SKM-1 treated with dmso at 0.1 percent for 144 hours (cell line): Measurements from ENCODE around the gene SHC4.
"Not testable (repeated sequence)": the region's sequence is repeated elsewhere in the genome, so short reads cannot be mapped to it uniquely, and the experiment has no call there.

Source experiments
- DNase-seq: peaks from one replicate; lab custom pipeline; 2025; ENCODE audit not compliant: unreplicated experiment; lab: John Stamatoyannopoulos, UW

SHC4 gene

DNA sequence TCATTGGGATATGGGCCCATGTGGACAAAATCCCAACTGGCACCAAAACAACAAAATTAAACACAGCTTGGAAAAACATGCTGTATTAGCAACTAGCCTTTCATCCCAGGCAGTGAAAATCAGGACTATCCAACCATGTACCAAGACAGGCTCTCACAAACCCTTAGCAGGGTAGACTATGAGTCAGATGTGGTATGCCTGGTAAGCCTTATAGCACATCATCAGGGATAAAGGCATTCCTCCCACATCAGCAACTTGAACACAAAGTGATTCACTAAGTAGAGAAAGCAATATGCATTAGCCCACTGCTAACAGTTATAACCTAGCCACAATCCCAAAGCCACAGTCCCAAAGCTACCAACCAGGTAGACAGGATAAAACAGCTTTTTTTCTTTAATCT is 160.9 kb downstream of the SHC4 start:
- no peak for DNase-seq

DNA sequence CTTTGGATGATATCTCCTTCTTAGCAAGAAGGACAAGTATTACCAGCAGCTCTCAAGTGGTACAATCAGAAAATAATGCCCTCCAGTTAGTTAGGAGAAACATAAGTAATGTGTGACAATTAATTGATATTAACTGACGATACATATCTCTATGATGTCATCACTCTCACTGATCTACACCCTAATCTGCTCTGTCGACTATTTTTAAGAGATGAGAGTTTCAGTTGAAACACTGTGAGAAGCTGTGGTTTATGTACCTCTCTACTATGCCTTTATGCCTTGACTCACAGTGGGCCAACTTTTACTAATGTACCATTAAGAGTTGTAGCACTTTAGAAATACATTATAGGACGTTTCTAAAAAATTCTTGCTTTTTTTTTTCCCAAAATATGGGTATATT is 161.5 kb downstream of the SHC4 start:
- no peak for DNase-seq

GRCh38 chr15:48800811-48801455 is 162.8 kb downstream of the SHC4 start:
- DNase-seq, result no peak

DNA sequence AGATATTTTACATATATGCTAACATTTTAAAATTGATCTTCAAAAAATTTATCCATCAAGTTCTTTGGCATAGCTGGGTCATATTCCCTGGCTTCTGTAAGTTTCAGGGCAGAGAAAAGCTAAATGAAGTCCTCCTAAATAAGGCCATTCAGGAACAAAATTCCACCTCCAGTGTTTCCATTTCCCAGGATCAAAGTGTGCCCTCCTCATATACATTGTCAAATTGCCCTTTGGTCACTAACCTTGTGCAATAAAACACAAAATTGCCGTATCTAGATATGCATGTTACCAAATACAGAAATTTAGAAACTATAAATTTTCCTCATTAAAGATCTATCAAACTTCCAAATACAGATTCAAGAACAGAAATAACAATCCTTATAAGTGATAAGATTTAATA is 163.5 kb downstream of the SHC4 start:
- no peak for DNase-seq

- DNase-seq, result no peak
These were observed 165.4 kb downstream of the SHC4 start for GRCh38 chr15:48798319-48798718.

DNA sequence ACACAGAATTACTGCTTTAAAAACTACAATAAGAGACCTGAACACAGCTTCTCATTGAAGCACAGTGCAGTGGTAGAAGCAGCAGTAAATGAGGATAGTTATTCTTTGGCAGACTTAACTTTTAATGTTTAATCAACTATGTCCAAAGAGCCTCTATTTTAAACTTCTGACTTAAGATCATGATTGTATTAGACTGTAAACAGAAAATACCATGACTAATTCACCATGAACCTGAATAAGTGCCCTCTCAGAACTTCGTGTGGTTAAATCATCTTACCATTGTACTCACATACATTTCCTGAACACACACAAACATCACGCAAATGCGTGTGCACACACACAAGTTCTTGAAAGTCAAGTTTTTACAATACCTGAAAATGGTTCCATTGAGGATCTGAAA is 166.8 kb downstream of the SHC4 start:
- no peak for DNase-seq

DNA sequence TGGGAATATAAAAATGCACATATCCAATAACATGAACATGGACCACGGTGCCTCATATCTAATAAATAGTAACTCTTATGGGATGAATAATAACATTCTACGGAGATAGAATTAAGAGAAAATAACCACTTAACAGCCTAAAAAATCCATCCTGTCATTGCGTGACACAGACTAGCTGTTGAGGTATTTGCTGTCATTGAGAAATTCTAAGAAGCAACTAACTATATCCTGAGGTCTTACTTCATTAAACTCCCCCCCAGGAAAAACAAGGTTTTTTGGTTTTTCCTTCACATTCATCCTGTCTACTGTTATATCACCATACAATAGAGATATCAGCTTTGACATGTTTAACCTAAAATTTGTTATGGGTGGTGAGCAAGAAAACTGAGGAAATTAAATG is 167.2 kb downstream of the SHC4 start:
- DNase-seq, result no peak

DNA sequence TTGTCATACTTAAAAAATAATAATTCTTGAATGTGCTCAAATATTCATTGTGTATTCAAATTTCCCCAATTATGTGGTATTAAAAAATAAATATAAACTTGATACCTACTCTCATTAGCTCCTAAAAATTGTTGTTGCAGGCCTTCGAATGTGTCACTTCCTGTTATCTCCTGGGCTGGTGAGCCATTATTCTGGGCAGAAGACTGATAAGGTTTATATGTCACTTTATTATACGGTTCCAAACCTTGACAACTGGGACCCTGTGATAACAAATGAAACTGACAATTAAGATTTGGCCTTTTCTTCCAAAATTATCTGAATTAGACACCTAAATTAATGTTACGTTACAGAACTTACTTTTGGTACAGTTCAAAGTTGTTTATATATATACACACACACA is 167.8 kb downstream of the SHC4 start:
- DNase-seq, result no peak

DNA sequence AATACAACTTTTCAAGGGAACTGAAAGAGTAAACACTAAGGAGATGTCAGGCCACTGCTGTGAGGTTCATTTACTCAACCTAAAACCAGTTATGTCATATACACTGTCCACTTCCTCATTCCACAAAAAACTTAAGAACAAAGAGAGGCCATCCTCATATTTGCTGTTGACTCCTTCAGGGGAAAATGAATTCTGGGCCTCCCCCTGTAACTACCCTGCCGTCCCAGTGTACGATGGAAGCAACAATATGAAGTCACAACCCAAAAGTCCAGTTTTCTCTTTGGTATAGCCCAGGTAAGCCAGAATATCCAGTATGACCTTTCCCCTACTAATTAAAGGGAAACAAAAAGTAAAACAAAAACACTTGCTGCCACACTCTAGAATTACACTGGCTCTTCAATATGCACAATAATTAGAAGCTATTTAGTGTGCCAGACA is 169.0 kb downstream of the SHC4 start:
- DNase-seq, result peak; percentile 83

DNA sequence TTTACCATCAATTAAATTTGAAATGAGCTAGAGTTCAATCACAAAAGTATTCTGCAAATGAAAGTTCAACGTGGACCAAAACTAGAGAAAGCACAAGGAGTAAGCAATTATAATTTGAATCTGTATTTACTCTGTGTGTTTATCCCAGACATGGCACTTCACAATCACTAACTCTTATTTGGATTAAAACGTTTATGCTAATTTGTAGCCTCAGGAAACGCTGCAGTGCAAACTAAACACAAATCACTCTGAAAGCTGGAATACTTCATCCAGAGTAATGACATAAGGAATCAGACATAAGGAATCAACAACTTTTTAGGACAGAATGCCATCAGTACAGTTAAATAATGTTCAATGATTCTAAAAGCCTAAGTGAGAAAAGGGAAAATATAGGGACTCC is 171.3 kb downstream of the SHC4 start:
- no peak for DNase-seq

DNA sequence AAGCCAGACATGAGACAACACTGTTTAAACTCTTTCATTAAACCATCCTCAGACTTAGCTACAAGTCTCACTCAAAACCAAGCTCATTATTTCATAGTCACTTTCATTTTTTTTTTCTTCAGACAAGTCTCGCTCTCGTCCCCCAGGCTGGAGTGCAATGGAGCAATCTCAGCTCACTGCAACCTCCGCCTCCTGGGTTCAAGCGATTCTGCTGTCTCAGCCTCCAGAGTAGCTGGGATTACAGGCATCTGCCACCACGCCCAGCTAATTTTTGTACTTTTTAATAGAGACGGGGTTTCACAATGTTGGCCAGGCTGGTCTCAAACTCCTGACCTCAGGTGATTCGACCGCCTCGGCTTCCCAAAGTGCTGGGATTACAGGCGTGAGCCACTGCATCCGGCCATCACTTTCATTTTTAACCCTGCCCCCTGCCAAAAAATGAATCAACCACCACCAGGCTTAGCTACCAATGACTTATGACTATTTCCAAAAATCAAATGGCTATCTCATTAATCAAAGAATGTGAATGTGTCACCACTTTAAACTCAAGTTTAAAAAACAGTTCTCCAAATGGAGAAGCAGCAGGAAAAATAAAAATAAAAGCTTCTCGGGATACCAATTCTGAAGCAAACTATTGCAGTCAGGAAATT is 173.1 kb downstream of the SHC4 start:
- DNase-seq, result not testable (repeated sequence)

- DNase-seq, result no peak
These were observed 178.0 kb downstream of the SHC4 start for GRCh38 chr15:48785712-48786111.

GRCh38 chr15:48785195-48785594 is 178.5 kb downstream of the SHC4 start:
- no peak for DNase-seq

DNA sequence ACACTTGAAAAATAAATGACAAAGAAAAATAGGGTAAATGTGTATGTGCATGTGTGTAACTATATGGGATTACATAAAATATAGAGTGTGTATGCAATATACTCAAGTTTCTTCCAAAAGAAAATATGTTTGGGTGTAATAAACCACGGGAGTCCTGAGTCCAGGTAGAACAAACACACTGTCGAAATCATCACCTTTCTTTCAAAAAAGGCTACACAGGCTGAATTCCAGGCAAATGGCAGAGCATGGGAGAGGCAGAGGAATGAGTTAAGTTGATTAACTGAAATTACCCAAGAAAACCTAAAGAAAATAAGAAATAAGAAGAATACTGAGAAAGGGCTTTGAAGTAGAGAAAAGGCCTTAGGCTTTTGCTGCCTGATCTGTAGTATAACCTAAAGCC is 179.0 kb downstream of the SHC4 start:
- no peak for DNase-seq

DNA sequence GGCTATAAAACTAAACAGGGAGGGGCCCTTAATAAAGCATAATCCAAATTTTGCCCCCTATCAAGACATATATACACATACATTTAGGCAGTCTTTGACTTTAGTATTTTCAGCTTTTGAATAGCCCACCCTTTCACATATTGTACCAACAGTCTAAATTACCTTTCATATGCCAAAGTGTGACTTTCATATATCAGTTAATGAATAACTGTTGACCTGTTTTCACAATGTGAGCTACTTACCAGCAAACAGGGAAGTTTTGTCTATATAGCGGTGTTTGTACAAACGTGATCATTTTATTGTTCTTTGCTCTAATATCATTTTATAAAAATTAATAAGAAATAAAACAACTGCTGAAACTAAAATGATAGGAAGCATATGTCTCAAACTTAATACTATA is 180.8 kb downstream of the SHC4 start:
- DNase-seq, result no peak

DNA sequence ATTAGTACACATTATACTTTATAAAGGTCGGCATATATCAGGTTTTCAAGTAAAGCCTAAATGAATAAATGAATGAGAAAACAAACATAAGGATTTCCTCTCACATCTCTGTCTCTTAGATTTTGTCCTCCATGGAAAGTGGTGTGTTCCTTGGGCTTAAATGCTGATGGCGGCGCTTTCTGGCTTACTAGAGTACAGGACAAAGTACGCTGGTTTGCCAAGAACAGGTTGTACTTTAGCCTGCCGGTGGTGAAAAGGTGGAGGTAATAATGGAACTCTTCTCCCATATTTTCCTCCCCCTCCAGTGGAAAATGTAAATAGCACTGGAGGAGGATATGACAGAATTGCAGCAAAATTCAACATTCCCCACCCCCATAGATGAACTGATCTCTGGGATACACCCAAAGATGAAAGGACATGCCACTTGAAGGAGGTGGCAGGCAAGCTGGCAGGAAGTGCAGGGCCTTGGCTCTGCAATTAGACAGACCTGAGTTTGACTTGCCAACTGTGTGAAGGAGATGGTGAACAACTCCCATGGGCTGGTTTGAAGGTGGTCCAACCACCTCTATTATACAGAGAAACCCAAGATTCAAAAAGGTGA is 182.1 kb downstream of the SHC4 start:
- no peak for DNase-seq

DNA sequence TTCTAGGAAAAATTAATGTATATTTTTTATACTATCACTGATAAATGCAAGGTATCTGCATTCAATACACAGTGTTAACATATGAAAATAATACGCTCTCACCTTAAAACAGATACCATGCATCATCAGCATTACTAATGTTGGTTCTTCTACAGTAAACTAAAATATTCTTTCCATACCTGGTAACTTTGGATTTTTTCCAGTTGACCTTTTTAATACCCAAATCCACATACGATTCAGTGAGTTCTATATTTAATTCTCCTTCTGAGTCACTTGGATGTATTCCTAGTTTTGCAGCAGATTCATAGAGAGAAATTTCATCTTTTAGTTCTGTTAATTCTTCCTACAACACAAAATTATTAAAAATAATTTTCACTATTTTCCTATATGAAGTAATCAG is 182.7 kb downstream of the SHC4 start:
- DNase-seq, result no peak

- DNase-seq, result no peak
These were observed 185.4 kb downstream of the SHC4 start for GRCh38 chr15:48778331-48778730.

- no peak for DNase-seq
These were observed 185.9 kb downstream of the SHC4 start for GRCh38 chr15:48777645-48778330.

DNA sequence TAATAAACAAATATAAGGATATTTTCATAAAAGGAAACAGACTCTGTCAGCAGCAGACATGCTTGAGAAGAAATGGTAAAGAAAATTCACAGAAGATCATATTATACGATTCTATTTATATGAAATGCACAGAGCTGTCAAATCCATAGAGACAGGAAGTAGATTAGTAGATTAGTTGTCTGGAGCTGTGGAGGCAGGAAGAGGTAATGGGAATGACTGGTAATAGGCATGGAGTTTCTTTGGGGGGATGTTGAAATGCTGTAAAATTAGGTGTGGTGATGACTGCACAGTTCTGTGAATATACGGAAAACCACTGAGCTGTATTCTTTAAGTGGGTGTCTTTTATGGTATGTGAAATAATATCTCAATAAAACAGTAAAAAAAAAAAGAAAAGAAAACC is 188.2 kb downstream of the SHC4 start:
- no peak for DNase-seq

DNA sequence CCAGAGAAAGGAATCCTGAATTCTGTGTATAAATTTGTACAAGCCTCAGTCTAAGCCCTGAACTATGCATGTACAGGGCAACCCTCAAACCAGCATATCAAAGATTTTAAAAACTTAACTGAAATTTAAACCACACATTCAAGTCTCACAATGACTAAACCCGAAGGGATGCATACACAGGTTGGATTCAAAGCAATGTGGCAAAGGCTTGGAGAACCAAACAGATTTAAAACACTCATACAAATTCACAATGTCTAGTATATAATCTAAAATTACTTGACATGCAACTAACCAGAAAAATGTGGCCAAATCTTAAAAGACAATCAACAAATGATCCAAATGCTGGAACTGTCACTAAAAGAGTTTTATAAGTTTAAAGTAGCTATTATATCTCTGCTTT is 189.2 kb downstream of the SHC4 start:
- DNase-seq, result no peak
